ENCODE measurements around the gene REC114. TPM values are rescaled to one million over a fixed set of nuclear protein-coding genes. Genes with fewer than 3 reads are reported as not detected.

Gene REC114
- total RNA-seq, 1 experiment from 2014 or later = not detected

- Mint-ChIP-seq H3K4me3 (no peak overlapping the region), H3K9me3 (no peaks in the 10 kb centered on the region)
Measured at GRCh38 chr15:73564255-73564654, 121.3 kb downstream of the REC114 start.

GRCh38 chr15:73567020-73567419 is 124.1 kb downstream of the REC114 start:
- peaks cover 60% of the 10 kb centered on the region for H3K36me3 Mint-ChIP-seq
- TF ChIP-seq USF2 (CRISPR knock-in tag; IDR thresholded peaks at IDR 0.05) = no peak
- no peak for TF ChIP-seq E2F1 (CRISPR knock-in tag; IDR thresholded peaks at IDR 0.05)
- no peak for TF ChIP-seq FOXJ3 (CRISPR knock-in tag; IDR thresholded peaks at IDR 0.05; ENCODE audit: borderline replicate concordance)
- TF ChIP-seq GTF2I (CRISPR knock-in tag; conservative IDR thresholded peaks at IDR 0.05) = no peak
- TF ChIP-seq ZNF138 (CRISPR knock-in tag; conservative IDR thresholded peaks at IDR 0.05) = no peak
- no peak for TF ChIP-seq E2F5 (CRISPR knock-in tag; IDR thresholded peaks at IDR 0.05)
- no peak for DNase-seq (ENCODE audit: low spot score)
- ChIA-PET POLR2A (no interaction called here), CTCF (interaction anchor here (1.3 kb wide), 1 partner anchor 138 kb away, joined by 4 read pairs; no protein-coding TSS in a partner anchor)
- no peak overlapping the region for H3K4me3 Mint-ChIP-seq
- no peaks in the 10 kb centered on the region for H3K9me3 Mint-ChIP-seq
- no peaks in the 10 kb centered on the region for H3K4me1 Mint-ChIP-seq
- ATAC-seq = no peak
- H3K27me3 Mint-ChIP-seq (ENCODE audit: low read depth) = no peaks in the 10 kb centered on the region
- H3K27ac Mint-ChIP-seq = no peak overlapping the region

More at GRCh38 chr15:73564255-73564654, 121.3 kb downstream of the REC114 start:
- ChIA-PET POLR2A (no interaction called here), CTCF (interaction anchor here (1.1 kb wide), 1 partner anchor 135 kb away, joined by 3 read pairs; no protein-coding TSS in a partner anchor)
- Mint-ChIP-seq H3K27me3 (ENCODE audit: low read depth) (no peaks in the 10 kb centered on the region), H3K4me1 (no peaks in the 10 kb centered on the region), H3K36me3 (peaks cover 44% of the 10 kb centered on the region), H3K27ac (peak overlapping the region; percentile 69; the same call in 1 of the 2 replicates)
- no peak for ATAC-seq
- DNase-seq (ENCODE audit: low spot score) = no peak
- TF ChIP-seq MAX (CRISPR knock-in tag; IDR thresholded peaks at IDR 0.05) (no peak), SMAD3 (CRISPR knock-in tag; IDR thresholded peaks at IDR 0.05; ENCODE audit: borderline replicate concordance) (no peak), PREB (CRISPR knock-in tag; IDR thresholded peaks at IDR 0.05; ENCODE audit: borderline replicate concordance) (no peak), NFATC4 (CRISPR knock-in tag; IDR thresholded peaks at IDR 0.05) (no peak), ATF2 (CRISPR knock-in tag; IDR thresholded peaks at IDR 0.05; ENCODE audit: borderline replicate concordance, low read depth) (no peak)

GRCh38 chr15:73568564-73569280 is 125.8 kb downstream of the REC114 start:
- ATAC-seq (no peak), DNase-seq (ENCODE audit: low spot score) (no peak)
- Mint-ChIP-seq H3K4me1 (no peaks in the 10 kb centered on the region), H3K4me3 (no peak overlapping the region), H3K27ac (no peak overlapping the region), H3K36me3 (peaks cover 56% of the 10 kb centered on the region), H3K27me3 (ENCODE audit: low read depth) (no peaks in the 10 kb centered on the region), H3K9me3 (no peaks in the 10 kb centered on the region)
- no peak for TF ChIP-seq MLX (CRISPR knock-in tag; IDR thresholded peaks at IDR 0.05)
- TF ChIP-seq CREB1 (CRISPR knock-in tag; IDR thresholded peaks at IDR 0.05) = no peak
- no peak for TF ChIP-seq ZNF138 (CRISPR knock-in tag; conservative IDR thresholded peaks at IDR 0.05)
- TF ChIP-seq IRF2 (CRISPR knock-in tag; IDR thresholded peaks at IDR 0.05; ENCODE audit: borderline replicate concordance, low read depth) = no peak
- ChIA-PET CTCF (interaction anchor here (0.9 to 2.2 kb wide), 2 partner anchors 8 to 67 kb away, joined by 5 to 9 read pairs; no protein-coding TSS in a partner anchor), POLR2A (interaction anchor here (0.5 to 1.0 kb wide), 2 partner anchors 18 to 90 kb away, joined by 3 read pairs; no protein-coding TSS in a partner anchor)
